CD4-positive, alpha-beta T cell (primary cell): Measurements from ENCODE around the gene TRAK2. TPM values are rescaled to one million over a fixed set of nuclear protein-coding genes. Genes with fewer than 3 reads are reported as not detected.
A peak's percentile ranks its signal among the peaks of the same experiment; 100 is the strongest.

Source experiments
- ATAC-seq: fragments of 200-7000 bp; cut with Tn5 transposase; one replicate; pipeline ENCODE4 v1.10.0; 2022; ENCODE audit warnings: mild to moderate bottlenecking; ENCODE audit not compliant: poor library complexity
- CTCF ChIA-PET: fragments of 350-600 bp; sonication (Branson Sonifier 250); formaldehyde crosslinking; loops from one replicate; lab custom pipeline; 2021; ENCODE audit warnings: antibody characterized with exemption, inconsistent platforms; lab: Charles Lee
- POLR2A ChIA-PET: fragments of 350-600 bp; sonication (Branson Sonifier 250); formaldehyde crosslinking; loops from one replicate; lab custom pipeline; 2021; ENCODE audit warnings: antibody characterized with exemption, inconsistent platforms; lab: Charles Lee
- DNase-seq, 14 experiments: peaks; one replicate each; pipeline ENCODE4 v3.0.0-alpha.2; 2013 to 2020; ENCODE audit warnings: mixed read lengths in 2 of 14
- H3K27ac ChIP-seq, 2 donors: one replicate each; pipeline versions ENCODE4 v1.5.1 to v1.7.0; 2013; ENCODE audit warnings: low read length in 2 of 2, low read depth in 1 of 2, mild to moderate bottlenecking in 1 of 2
- H3K27me3 ChIP-seq, 2 experiments: 1 replicate in 1 of 2; 2 replicates in 1 of 2; pipeline versions ENCODE4 v1.6.1 to v1.7.0; 2013; ENCODE audit warnings: low read length in 2 of 2, control low read depth in 1 of 2, mild to moderate bottlenecking in 1 of 2, moderate library complexity in 1 of 2; ENCODE audit not compliant: insufficient read depth in 2 of 2, control insufficient read depth in 1 of 2
- H3K36me3 ChIP-seq: one replicate; pipeline ENCODE4 v1.6.1; 2013; ENCODE audit warnings: low read length, control low read depth; ENCODE audit not compliant: insufficient read depth
- H3K4me1 ChIP-seq: one replicate; pipeline ENCODE4 v1.6.1; 2013; ENCODE audit warnings: low read length, control low read depth; ENCODE audit not compliant: insufficient read depth
- H3K4me3 ChIP-seq: one replicate; pipeline ENCODE4 v1.5.1; 2013; ENCODE audit warnings: mild to moderate bottlenecking, low read length, moderate library complexity
- H3K9me3 ChIP-seq, 2 experiments: 1 replicate in 1 of 2; 2 replicates in 1 of 2; pipeline versions ENCODE4 v1.6.1 to v1.7.0; 2013; ENCODE audit warnings: low read length in 2 of 2, mild to moderate bottlenecking in 2 of 2, control low read depth in 1 of 2, moderate library complexity in 1 of 2; ENCODE audit not compliant: control insufficient read depth in 1 of 2, insufficient read depth in 1 of 2
- H3K27ac Mint-ChIP-seq: one replicate; pipeline ENCODE4 v1.8.0; 2020; ENCODE audit warnings: mixed read lengths
- H3K27me3 Mint-ChIP-seq: one replicate; pipeline ENCODE4 v1.8.0; 2021; ENCODE audit warnings: mixed read lengths
- H3K36me3 Mint-ChIP-seq: one replicate; pipeline ENCODE4 v1.8.0; 2021; ENCODE audit warnings: low read depth, mixed read lengths
- H3K4me1 Mint-ChIP-seq: one replicate; pipeline ENCODE4 v1.8.0; 2021; ENCODE audit warnings: low read depth, mixed read lengths
- H3K4me3 Mint-ChIP-seq: one replicate; pipeline ENCODE4 v1.8.0; 2020; ENCODE audit warnings: mild to moderate bottlenecking, mixed read lengths
- H3K9me3 Mint-ChIP-seq: one replicate; pipeline ENCODE4 v1.8.0; 2020; ENCODE audit warnings: mixed read lengths
- CTCF ChIP-seq: fragments of 200-600 bp; IDR thresholded peaks from one replicate; pipeline ENCODE4 v1.8.0; 2022; ENCODE audit warnings: antibody characterized with exemption, mild to moderate bottlenecking
- intact Hi-C, 2 experiments: fragments of 100-400 bp; cut with DNase I in 1 of 2; cut with micrococcal nuclease in 1 of 2; formaldehyde crosslinking; loops; one replicate each; pipeline versions ENCODE4 v1.15.1 to v1.9.0; 2023 to 2025; cut with DNase I, micrococcal nuclease
- total RNA-seq, 174 experiments: library from RNA in 2 of 174; stranded (reverse) in 2 of 174; gene quantifications; one replicate each; pipeline ENCODE4 v1.2.3 and lab custom pipeline; 2021 to 2026

Gene TRAK2
- total RNA-seq, 2 experiments from 2014 or later: 32.5 to 35.6 TPM

- Mint-ChIP-seq H3K36me3 (peaks cover 20% of the 10 kb centered on the region), H3K27ac (peak overlapping the region; percentile 80), H3K4me1 (peaks cover 51% of the 10 kb centered on the region), H3K27me3 (no peaks in the 10 kb centered on the region), H3K9me3 (no peaks in the 10 kb centered on the region), H3K4me3 (no peak overlapping the region)
- peak in 3 of 14 experiments; percentile 17 to 32 (median 24) for DNase-seq
- Histone ChIP-seq H3K27me3 (no peaks in the 10 kb centered on the region), H3K9me3 (no peaks in the 10 kb centered on the region), H3K36me3 (peaks cover 6% of the 10 kb centered on the region), H3K27ac (peak overlapping the region in 1 of 2 donors; percentile 12), H3K4me3 (no peak overlapping the region), H3K4me1 (peaks cover 9% of the 10 kb centered on the region)
- CTCF ChIA-PET: no interaction called here
- POLR2A ChIA-PET: no interaction called here
- intact Hi-C loops: no loop called here
- TF ChIP-seq CTCF: no peak
- no peak for ATAC-seq
These were observed 32.1 kb downstream of the TRAK2 start for GRCh38 chr2:201419057-201419635.

DNA sequence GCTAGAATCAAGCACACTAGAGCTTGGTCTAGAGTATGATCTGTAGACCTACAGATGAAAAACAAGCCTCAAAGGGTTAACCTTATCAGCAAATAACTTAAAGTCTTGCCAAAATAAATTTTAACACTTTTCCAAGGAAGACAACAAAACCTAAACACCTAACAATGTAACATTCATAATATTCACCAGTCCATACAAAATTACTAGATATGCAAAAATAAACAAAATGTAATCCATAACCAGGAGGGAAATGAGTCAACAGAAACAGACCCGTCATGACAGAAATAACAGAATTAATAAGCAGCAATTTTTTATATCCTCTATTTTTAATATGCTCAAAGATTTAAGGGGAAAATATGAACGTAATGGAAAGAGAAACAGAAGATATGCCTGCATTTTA, 36.1 kb downstream of the TRAK2 start:
- no peak for DNase-seq
- Histone ChIP-seq H3K4me3 (no peak overlapping the region), H3K36me3 (peaks cover 6% of the 10 kb centered on the region), H3K27me3 (no peaks in the 10 kb centered on the region), H3K9me3 (no peaks in the 10 kb centered on the region), H3K4me1 (peaks cover 15% of the 10 kb centered on the region), H3K27ac (no peak overlapping the region)
- ChIA-PET CTCF (interaction anchor here (1.5 to 1.8 kb wide), 2 partner anchors 12 to 183 kb away, joined by 5 to 6 read pairs; no protein-coding TSS in a partner anchor), POLR2A (interaction anchor here (0.7 to 1.9 kb wide), 5 partner anchors 19 to 228 kb away, joined by 3 to 37 read pairs (median 5); partner anchors contain the start of genes STRADB, TMEM237 and TRAK2)
- ATAC-seq: no peak
- Mint-ChIP-seq H3K27me3 (no peaks in the 10 kb centered on the region), H3K27ac (no peak overlapping the region), H3K36me3 (peaks cover 26% of the 10 kb centered on the region), H3K4me1 (peaks cover 20% of the 10 kb centered on the region), H3K4me3 (no peak overlapping the region), H3K9me3 (no peaks in the 10 kb centered on the region)
- intact Hi-C loops: no loop called here
- TF ChIP-seq CTCF: no peak

DNA sequence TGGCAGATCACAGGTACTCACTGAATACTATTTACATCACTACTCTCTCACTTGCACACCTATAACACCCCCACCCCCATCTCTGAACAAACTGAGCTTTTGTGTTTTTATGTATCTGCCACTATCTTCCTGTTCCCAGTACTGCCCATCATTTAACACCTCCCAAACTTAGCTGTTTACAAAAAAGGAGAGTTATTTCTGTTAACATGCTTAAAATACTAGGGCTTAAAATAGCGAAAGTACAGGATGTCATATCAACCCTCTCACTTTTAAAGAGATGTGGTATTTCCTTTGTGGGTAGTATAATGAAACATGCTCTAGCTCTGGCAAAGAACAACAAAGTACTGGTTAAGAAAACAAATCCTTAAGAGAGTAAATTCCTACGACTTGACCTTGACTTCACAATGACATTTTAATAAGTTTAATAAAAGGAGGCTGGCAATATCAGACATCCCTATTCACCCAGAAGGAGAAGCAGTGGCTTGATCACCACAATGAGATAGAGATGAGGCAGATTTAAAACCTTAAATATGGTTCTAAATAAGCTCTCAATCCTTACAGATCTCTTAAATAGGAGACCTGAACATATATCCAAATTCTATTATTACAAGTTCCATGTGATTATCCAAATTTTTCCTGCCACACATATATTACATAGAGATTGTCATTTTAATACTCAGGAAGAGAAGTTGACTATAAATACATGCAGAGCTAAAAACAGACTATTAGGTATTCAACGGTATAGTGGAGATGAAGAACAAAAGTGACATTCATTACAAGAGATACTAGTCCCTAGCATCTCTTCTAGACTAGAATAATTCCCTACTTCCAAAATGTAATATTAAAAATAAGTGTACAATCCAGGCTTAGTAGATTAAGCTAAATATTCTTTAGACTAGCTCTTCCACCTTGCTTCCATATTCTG, 36.9 kb downstream of the TRAK2 start:
- H3K9me3 Mint-ChIP-seq: no peaks in the 10 kb centered on the region
- peak overlapping the region in 1 of 2 donors; percentile 26 for H3K27ac ChIP-seq
- H3K4me3 Mint-ChIP-seq: no peak overlapping the region
- intact Hi-C loops: loop anchor here in 1 of 2 experiments (5.0 kb wide), 1 partner anchor 33 kb away; no protein-coding TSS in a partner anchor
- peak overlapping the region; percentile 8 for H3K4me3 ChIP-seq
- H3K9me3 ChIP-seq: no peaks in the 10 kb centered on the region
- H3K27ac Mint-ChIP-seq: no peak overlapping the region
- DNase-seq (peak in 3 of 14 experiments; percentile 21 to 78 (median 23)), ATAC-seq (peak; percentile 81)
- ChIA-PET CTCF (interaction anchor here (0.5 to 1.8 kb wide), 3 partner anchors 11 to 814 kb away, joined by 4 to 6 read pairs (median 5); no protein-coding TSS in a partner anchor), POLR2A (interaction anchor here (0.6 to 1.9 kb wide), 13 partner anchors 9 to 551 kb away, joined by 3 to 37 read pairs (median 4); partner anchors contain the start of genes CASP10, CLK1, STRADB and TMEM237)
- no peaks in the 10 kb centered on the region for H3K27me3 ChIP-seq
- no peaks in the 10 kb centered on the region for H3K27me3 Mint-ChIP-seq
- peaks cover 12% of the 10 kb centered on the region for H3K4me1 Mint-ChIP-seq
- peaks cover 15% of the 10 kb centered on the region for H3K4me1 ChIP-seq
- peaks cover 21% of the 10 kb centered on the region for H3K36me3 Mint-ChIP-seq
- no peak for TF ChIP-seq CTCF
- H3K36me3 ChIP-seq: no peaks in the 10 kb centered on the region
